GM18511 (cell line): ENCODE data around the gene HDAC2.
"Not testable (repeated sequence)": the region's sequence is repeated elsewhere in the genome, so short reads cannot be mapped to it uniquely, and the experiment has no call there.

Source experiments
- ATAC-seq: cut with Tn5 transposase; IDR thresholded peaks from one replicate; pipeline ENCODE4 v1.9.1; 2021; ENCODE audit warnings: mild to moderate bottlenecking, moderate library complexity; ENCODE audit not compliant: unreplicated experiment

The HDAC2 gene

DNA sequence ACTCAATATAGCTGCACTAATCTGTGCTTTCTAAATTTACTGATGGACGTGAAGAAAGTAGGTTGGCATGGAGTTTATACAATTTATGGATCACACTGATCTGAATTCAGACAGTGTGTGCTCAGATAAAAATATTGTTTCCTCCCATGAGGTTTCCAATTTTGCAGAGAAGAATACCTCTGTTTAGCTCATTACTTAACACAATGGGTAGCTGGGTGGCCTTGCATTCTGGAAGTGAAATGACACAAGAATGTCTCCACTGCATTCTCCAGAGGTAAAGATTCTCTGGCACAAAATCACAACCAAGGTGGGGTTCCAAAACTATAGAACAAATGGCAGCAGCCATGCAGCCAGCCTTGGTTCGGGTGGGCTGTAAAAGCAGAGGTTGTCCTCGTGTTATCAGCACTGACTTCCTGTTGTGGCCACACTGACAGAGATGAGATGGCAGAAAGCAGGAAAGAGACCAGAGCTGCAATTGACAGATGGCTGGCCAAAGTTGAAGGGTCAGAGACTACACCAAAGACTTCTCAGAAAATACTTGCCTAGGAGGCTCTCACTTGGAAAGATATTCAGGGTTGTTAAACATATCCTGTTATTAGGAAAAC, 50.2 kb downstream of the HDAC2 start:
- peak; percentile 88 for ATAC-seq

DNA sequence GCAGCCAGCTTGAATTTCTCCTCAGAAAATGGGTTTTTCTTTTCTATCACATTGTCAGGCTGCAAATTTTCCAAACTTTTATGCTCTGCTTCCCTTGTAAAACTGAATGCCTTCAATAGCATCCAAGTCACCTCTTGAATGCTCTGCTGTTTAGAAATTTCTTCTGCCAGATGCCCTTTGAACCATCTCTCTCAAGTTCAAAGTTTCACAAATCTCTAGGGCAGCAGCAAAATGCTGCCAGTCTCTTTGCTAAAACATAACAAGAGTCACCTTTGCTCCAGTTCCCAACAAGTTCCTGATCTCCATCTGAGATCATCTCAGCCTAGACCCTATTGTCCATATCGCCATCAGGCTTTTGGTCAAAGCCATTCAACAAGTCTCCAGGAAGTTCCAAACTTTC, 60.7 kb downstream of the HDAC2 start:
- ATAC-seq, result not testable (repeated sequence)

DNA sequence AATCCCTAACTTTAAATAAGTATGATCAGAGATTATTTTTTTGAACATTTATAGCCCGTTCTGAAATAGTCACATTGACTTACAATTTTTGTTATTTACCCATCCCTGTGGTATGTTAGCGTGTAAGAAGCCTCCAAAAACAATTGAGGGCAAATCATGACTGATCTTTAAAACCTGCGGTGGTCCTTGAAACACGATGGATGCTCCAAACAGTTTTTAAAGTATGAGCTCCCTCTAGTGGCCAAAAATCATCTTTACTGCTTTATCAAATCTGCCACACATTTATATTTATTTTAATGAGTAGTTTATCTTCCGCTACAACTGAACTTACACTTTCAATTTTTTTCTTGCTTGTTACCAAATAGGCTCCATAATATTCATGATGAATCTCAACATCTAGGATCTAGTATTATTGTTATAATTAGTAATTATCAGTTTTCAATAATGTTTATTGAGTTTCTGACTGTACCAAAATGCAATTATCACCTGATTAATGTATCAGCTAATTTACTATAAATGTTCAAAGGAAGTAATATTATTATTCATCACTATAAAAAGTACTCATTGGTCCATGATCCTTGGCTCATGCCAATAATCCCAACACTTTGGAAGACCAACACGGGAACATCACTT, 61.6 kb downstream of the HDAC2 start:
- peak; percentile 81 for ATAC-seq

DNA sequence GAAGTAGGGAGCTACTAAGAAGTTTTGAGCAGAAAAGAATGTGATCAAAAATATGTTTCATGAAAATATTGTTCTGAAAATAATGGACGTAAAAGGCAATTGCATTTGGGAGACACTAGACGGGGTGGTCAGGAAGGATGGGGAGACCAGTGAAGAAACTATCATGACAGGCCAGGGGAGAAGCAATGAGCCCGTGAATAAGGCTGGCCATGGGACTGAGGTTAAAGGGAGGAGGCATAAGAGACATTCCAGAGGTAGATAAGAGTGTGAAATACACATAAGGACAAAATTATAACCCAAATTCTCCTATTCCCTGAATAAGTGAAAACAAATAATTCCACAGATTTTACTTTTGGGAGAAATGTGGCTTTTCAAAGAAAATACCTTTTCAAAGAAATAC, 62.1 kb downstream of the HDAC2 start:
- peak; percentile 12 for ATAC-seq

DNA sequence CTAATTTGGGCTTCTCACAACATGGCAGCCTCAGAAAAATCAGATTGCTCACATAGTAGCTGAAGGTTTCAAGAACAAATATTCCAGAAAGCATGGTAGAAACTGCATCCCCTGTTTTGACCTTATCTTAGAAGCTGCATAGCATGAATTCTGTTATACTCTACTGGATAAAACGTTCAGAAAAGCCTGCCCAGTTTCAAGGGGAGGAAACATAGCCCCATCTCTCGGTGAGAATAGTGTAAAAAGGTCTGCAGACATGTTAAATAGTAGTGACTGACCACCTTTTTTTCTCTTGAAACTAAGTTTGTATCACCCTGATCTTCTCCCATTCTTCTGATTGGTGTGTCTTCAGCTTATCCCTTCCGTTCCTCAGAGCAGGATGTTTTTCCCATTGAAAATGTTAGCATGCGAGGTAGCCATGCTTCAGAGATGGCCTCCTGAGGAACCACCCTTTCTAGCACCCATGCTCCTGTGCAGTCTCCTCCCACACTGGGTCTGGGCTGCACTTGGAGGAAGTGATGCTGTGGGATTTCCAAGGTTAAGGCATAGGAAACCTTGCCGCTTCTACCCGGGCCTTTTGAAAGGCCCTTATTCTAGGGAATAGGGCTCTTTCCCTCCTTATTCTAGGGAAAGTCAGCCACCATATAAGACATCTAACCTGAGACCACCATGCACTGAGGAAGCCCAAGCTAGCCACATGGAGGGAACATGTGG, 63.7 kb downstream of the HDAC2 start:
- no peak for ATAC-seq

DNA sequence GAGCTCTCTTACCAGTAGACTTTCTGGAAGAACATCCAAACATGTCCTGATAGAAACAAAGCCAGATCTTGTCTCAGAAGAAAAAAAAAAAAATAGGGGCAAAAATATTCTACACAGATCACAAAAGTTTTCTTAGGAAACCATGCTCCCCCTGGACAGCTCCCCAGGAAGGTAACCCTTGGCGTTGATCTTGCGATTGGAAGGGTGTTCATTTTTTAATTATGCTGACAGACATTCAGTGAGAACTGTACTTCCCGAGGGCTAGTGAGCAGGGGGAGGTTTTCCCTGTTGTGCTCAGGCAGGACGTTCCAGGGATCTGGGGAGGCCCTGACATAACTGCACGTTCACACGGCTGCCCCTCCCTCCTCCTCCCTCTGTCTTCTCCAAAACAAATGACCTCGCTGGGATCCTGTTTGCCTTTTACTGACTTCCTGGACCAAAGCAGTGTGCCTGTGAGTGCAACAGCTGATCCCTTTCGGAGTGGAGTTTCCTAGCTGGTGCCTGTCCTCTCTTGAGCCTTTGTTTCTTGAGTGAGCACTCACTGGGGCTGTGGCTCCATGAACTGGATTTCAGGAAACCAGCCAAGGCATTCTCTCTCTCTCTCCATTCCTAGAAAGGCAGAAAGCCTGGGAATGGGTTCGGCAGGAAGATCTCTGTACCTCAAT, 67.2 kb downstream of the HDAC2 start:
- no peak for ATAC-seq

DNA sequence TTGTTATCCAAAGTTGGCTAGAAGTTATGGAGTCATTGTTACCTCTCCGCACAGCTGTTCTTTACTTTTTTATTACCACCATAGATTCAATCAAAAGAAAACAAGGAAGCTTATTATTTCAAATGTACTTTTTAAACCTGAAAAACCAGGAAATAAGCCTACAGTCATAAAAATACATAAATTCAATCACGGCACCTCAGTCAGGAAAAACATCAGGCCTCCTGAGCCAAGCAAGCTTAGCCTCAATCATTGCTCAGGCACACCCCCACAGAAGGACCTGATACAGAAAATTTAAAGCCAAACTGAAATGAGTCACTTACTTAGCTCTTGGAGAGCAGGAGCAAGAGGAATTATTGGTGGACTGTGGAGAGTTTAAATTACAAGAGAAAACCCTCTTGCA, 69.5 kb downstream of the HDAC2 start:
- ATAC-seq, result no peak

DNA sequence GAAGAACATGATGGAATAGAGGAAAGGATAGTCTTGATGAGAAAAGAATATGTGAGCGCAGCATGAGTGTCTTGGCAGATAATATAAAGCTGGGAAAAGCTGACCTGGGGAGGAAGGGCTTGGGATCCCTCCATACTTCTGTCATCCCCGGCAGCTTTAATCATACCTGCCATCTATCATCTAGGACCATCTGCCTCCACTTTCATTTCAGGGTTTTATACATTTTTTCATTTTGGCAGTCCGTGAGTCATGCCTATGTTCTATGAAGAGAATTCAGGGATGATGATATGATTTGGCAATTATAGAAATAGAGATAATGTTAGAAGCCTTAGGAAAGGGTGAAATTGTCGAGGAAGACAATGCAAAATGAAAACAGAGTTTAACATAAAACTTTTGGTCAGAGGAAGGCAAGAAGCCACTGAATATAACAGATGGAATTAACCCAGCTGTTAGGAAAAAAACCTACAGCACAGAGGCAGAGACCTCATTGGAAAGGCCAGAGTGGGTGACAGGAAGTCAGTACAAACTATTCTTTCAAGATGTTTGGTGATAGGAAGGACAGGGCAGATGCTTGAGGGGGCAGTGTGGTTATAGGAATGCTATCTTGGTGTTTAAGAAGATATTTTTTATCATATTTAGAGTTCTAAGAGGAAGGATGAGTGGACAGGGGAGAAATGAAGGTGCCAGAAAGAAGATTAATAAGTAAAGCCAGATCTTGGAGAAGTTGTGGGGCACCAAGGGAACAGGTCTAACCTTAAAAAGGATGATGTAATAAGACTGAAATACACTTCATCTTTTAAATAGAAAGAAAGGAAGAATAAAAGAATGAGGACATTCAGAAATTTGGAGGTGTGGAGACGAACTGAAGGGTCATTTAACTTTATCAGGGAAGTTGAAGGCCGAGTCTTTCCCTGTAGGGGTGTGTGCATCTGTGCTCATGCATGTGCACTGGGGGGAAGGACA, 76.0 kb downstream of the HDAC2 start:
- no peak for ATAC-seq

DNA sequence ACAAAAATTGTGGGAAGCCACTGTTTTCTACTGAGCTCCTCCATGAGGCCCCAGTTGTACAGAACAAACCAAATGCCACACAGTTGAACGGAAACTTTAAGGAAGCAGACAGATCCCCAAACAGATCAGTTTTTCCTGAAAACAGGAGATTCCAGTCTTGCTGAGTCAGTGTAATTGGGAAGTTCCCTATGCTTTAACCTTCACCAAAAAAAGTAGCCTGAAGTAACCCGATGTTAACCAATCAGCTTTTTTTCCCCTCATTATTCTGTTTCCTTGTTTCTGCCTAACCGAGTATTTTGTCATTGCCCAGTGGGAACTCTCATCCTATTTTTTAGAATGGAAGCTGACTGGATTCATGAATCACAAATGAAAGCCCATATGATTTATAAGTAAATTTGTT, 77.1 kb downstream of the HDAC2 start:
- no peak for ATAC-seq

DNA sequence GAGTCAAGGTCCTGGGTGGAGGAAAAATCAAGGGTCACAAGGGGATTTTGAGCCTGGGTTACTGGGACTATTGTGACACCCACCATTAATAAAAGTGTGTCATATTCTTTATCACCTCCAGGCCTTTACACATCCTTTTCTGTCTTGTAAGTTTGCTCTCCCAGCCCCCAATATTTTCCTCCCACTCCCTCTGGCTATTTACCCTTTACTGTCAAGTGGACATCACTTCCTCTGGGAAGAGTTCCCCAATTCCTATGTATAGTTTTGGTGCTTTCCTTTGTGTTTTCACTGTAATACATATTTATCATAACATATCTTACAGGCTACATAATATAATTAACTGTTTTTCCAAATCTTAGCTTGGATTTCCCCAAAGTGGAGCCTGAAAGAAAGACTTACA, 77.5 kb downstream of the HDAC2 start:
- ATAC-seq, result no peak

DNA sequence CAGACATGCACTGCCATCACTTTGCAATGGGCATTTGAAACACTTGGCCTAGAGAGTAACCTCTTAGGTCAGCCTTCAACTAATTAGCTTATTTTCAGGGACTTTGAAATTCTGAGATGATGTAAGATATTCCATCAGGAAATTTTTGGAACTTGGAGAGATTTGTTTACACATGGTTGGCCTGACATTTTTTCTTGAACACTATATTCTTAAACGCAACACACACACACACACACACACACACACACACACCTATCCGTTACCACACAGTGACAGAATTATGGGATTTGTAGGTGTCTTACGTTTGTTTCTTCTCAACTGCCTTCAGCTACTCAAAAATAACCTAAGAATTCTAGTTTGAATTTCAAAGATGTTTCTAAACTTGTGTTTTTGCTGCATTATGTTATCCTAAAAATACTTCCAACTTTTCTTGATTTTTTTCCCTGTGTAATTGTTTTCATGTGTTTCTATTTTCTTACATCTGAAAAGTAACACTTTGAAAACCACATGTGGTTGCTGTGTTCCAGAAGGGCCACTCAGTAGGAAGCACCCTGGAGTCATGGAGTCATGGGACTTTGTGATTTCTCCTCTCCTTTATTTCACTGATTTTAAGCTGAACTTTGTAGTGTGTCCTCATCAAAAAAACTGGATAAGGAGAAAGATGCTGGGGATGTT, 81.9 kb downstream of the HDAC2 start:
- ATAC-seq, result no peak

DNA sequence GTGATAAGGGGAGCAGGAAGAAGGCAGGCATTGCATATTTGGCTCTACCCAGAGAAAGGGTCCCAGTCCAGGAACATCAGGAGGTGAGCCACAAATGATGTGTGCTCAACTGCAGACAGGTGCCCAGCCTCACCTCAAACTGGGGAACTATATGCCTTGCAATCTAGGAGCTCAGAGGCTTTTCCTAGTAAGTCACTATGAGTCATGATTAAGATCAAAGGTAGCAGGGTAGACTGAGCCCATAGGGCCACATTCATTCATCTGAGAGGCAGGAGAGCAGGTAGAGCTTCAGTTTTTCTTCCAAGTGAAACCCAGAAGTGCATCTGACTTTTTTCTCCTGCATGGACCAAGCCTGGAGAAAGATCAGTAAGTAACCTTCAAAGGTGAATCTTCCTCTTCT, 82.5 kb downstream of the HDAC2 start:
- no peak for ATAC-seq

DNA sequence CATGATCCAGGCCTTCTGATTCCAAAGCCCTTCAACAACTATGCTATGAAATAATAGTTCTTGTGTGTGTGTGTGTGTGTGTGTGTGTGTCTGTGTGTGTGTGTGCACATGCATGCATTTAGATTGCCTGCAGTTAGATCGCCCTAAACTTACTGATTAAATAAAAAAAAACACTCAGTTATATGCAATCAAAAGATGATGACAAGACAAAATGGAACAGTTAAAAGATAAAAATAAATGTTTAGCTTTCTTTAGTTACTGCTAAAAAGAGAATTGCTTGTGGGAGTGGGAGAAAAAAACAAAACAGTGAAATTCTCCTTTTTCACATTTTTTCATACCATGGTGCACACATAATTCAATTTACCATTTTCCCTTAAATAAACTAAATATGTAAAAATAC, 84.4 kb downstream of the HDAC2 start:
- no peak for ATAC-seq

DNA sequence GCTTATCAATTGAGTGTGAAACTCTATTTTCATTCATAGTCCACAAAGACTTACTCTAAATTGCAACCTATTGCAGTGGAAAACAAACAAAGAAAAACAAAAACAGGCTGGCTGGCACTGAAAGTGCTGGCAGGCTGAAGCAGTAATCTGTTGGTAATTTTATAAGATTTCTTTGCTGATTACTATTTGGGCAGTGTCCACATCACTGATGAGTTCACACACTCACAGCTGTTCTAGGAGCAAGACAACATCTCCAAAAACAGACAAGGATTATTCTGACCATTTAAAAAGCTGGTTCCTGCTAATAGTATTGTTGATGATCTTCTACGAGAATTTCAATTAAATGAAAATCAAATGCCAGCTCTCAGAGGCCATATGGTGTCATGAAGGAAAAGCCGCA, 86.9 kb downstream of the HDAC2 start:
- ATAC-seq, result no peak
